Esophagus muscularis mucosa (tissue), 4 donors: ENCODE measurements around the gene SLC29A3.

Source experiments
- CTCF ChIP-seq, 3 experiments: fragments of 200-600 bp in 2 of 3; fragments of 450-650 bp in 1 of 3; sonication (generic) in 2 of 3; IDR thresholded peaks; one replicate each; pipeline ENCODE4 v1.5.1; 2017 to 2019; ENCODE audit warnings: antibody characterized with exemption in 3 of 3, mild to moderate bottlenecking in 2 of 3, moderate library complexity in 1 of 3
- EP300 ChIP-seq: sonication (generic); formaldehyde crosslinking; IDR thresholded peaks from one replicate; pipeline ENCODE4 v1.6.1; 2017; ENCODE audit warnings: antibody characterized with exemption
- POLR2A ChIP-seq: fragments of 450-650 bp; IDR thresholded peaks from one replicate; pipeline ENCODE4 v1.6.1; 2017; ENCODE audit warnings: antibody characterized with exemption, moderate library complexity, mild to moderate bottlenecking, low read depth
- POLR2AphosphoS5 ChIP-seq, 2 donors: sonication (generic); formaldehyde crosslinking; IDR thresholded peaks; one replicate each; pipeline ENCODE4 v1.6.1; 2017; ENCODE audit warnings: antibody characterized with exemption in 2 of 2

GRCh38 chr10:71351087-71351486 lies 32.0 kb downstream of the SLC29A3 start:
- TF ChIP-seq CTCF (IDR thresholded peaks at IDR 0.05): no peak
- TF ChIP-seq POLR2AphosphoS5 (IDR thresholded peaks at IDR 0.05): no peak
- TF ChIP-seq POLR2A: no peak
- TF ChIP-seq EP300: no peak
